Measurements from ENCODE around the gene SCPEP1. TPM values are rescaled to one million over a fixed set of nuclear protein-coding genes. Genes with fewer than 3 reads are reported as not detected.

SCPEP1 gene
- total and polyA plus RNA-seq, 10 of the 15 experiments (the other 5 are each of a cell fraction or from before 2014, with no cell fraction given): 31.2 to 80.2 (median 40.7) TPM

DNA sequence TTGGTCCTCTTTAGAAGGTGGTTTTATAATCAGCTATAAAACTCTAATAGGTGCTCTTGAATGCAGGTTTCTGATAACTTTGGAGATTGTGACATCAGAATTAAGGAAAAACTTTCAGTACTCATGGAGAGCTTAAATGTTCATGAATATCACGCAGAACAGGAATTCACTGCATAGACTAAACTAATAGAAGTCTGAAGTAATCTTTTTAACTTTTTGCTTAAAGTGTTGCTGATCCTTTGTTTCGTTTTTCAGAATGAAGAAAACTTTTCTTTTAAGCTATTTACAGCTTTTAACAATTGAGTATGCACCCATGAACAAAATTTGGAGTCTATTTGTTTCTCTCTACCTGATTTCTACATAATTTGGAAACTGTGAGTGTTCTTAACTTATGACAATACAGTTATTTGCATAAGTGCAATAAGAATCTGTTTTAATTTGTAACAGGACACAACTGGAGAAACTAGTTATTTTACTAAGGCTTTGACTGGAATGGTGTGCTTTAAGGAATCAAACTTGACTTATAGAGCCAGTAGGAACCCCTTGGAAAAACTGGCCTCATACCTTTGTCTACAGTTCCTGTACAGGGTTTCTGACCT, 47.1 kb upstream of the SCPEP1 start (continued):
- no peak for TF ChIP-seq ZNF592 (IDR thresholded peaks at IDR 0.05)
- TF ChIP-seq RBBP5 (conservative IDR thresholded peaks at IDR 0.05): no peak
- no peak for TF ChIP-seq IKZF1 (conservative IDR thresholded peaks at IDR 0.05)
- no peak for TF ChIP-seq CBX3 (IDR thresholded peaks at IDR 0.05; ENCODE audit: borderline replicate concordance, low read depth)
- TF ChIP-seq NKRF (conservative IDR thresholded peaks at IDR 0.05): no peak
- TF ChIP-seq EED (IDR thresholded peaks at IDR 0.05; ENCODE audit: low read depth): no peak
